Panc1 (cell line): ENCODE measurements around the gene CANT1. TPM values are rescaled to one million over a fixed set of nuclear protein-coding genes. Genes with fewer than 3 reads are reported as not detected.

Experiments
- ATAC-seq: fragments of 200-7000 bp; cut with Tn5 transposase; 2 replicates; pipeline ENCODE4 v1.9.1; 2020; ENCODE audit warnings: mild to moderate bottlenecking, moderate library complexity
- BruUV-seq: library from RNA; stranded (reverse); fragments of 400-500 nt; replicated peaks from 2 replicates; lab custom pipeline; 2021; lab: Mats Ljungman, UMichigan
- CTCF ChIA-PET: fragments of 300-600 bp; sonication (Branson Sonifier 250); formaldehyde crosslinking; loops from one replicate; lab custom pipeline; 2022; ENCODE audit warnings: antibody characterized with exemption; lab: Charles Lee
- POLR2A ChIA-PET: fragments of 300-600 bp; sonication (Branson Sonifier 250); formaldehyde crosslinking; loops from one replicate; lab custom pipeline; 2022; ENCODE audit warnings: antibody characterized with exemption; lab: Charles Lee
- DNase-seq: peaks from one replicate; pipeline ENCODE4 v3.0.0-alpha.2; 2010; ENCODE audit warnings: low read depth, low spot score
- H3K27ac ChIP-seq: 2 replicates; pipeline ENCODE4 v1.5.1; 2011; ENCODE audit warnings: mild to moderate bottlenecking, low read length, inconsistent platforms
- H3K27me3 ChIP-seq: fragments of 200-500 bp; sonication (Bioruptor generic); 2 replicates; pipeline ENCODE4 v1.6.0; 2014; ENCODE audit warnings: low read length, inconsistent platforms; ENCODE audit not compliant: control insufficient read depth, insufficient read depth
- H3K36me3 ChIP-seq: fragments of 200-500 bp; sonication (Bioruptor generic); 2 replicates; pipeline ENCODE4 v1.5.1; 2014; ENCODE audit warnings: inconsistent platforms, mild to moderate bottlenecking, low read length, moderate library complexity; ENCODE audit not compliant: control insufficient read depth, insufficient read depth
- H3K4me1 ChIP-seq: 2 replicates; pipeline ENCODE4 v1.5.1; 2011; ENCODE audit warnings: inconsistent platforms, mild to moderate bottlenecking, low read length, moderate library complexity; ENCODE audit not compliant: control insufficient read depth, insufficient read depth
- H3K4me3 ChIP-seq, 2 experiments: 2 replicates each; pipeline ENCODE4 v1.5.1; 2011 to 2012; ENCODE audit warnings: low read depth in 2 of 2, low read length in 2 of 2, mild to moderate bottlenecking in 2 of 2, inconsistent platforms in 1 of 2, moderate library complexity in 1 of 2
- H3K9me3 ChIP-seq: fragments of 200-500 bp; sonication (Bioruptor generic); 2 replicates; pipeline ENCODE4 v1.5.1; 2014; ENCODE audit warnings: low read depth, mild to moderate bottlenecking, inconsistent platforms, low read length, moderate library complexity; ENCODE audit not compliant: control insufficient read depth, insufficient read depth
- CTCF ChIP-seq: fragments of 450-650 bp; IDR thresholded peaks from 2 replicates; pipeline ENCODE4 v1.5.1; 2017; ENCODE audit warnings: mild to moderate bottlenecking
- POLR2AphosphoS5 ChIP-seq: IDR thresholded peaks from 2 replicates; pipeline ENCODE4 v1.6.1; 2012; ENCODE audit warnings: mild to moderate bottlenecking, low read depth, low read length, moderate library complexity
- REST ChIP-seq, 2 experiments: IDR thresholded peaks; 2 replicates each; pipeline ENCODE4 v1.6.1; 2011 to 2012; ENCODE audit warnings: low read depth in 2 of 2, control low read depth in 1 of 2, low read length in 1 of 2, mild to moderate bottlenecking in 1 of 2, moderate library complexity in 1 of 2; ENCODE audit not compliant: insufficient read depth in 1 of 2
- SIN3A ChIP-seq: IDR thresholded peaks from 2 replicates; pipeline ENCODE4 v1.6.1; 2012; ENCODE audit warnings: low read depth, mild to moderate bottlenecking, low read length, moderate library complexity, borderline replicate concordance; ENCODE audit not compliant: insufficient read depth
- TCF7L2 ChIP-seq: IDR thresholded peaks from 2 replicates; pipeline ENCODE4 v1.6.1; 2011; ENCODE audit warnings: mild to moderate bottlenecking, low read depth, low read length, inconsistent platforms
- in situ Hi-C: cut with HindIII; loops from 2 replicates; pipeline ENCODE4 v1.10.0; 2016; ENCODE audit warnings: low sequenced_read_pairs, low pct_unique_long_range_greater_than_20kb
- intact Hi-C: fragments of 100-400 bp; cut with micrococcal nuclease; formaldehyde crosslinking; loops from one replicate; pipeline ENCODE4 v1.10.0; 2022; ENCODE audit not compliant: unreplicated experiment
- total RNA-seq: library from RNA; stranded (reverse); gene quantifications from one replicate; pipeline ENCODE4 v1.2.1, GENCODE V29; 2021; ENCODE audit not compliant: unreplicated experiment

Gene CANT1
- total RNA-seq, 1 experiment from 2014 or later = 160 TPM

- no peak overlapping the region for H3K27ac ChIP-seq
- no peaks in the 10 kb centered on the region for H3K4me1 ChIP-seq
- H3K4me3 ChIP-seq = no peak overlapping the region
- POLR2A ChIA-PET = interaction anchor here (0.6 kb wide), 1 partner anchor 8 kb away, joined by 7 read pairs; no protein-coding TSS in a partner anchor
- H3K27me3 ChIP-seq = no peaks in the 10 kb centered on the region; the same call in 1 of the 2 replicates
- DNase-seq = no peak
- ATAC-seq = peak; percentile 89
- intact Hi-C loops = no loop called here
- in situ Hi-C loops = no loop called here
- H3K9me3 ChIP-seq = no peaks in the 10 kb centered on the region
- TF ChIP-seq SIN3A = no peak
- TF ChIP-seq TCF7L2 = no peak
- TF ChIP-seq REST (IDR thresholded peaks at IDR 0.05; ENCODE audit: insufficient read depth in 1 of 2, low read depth in 2 of 2, low read length in 1 of 2) = no peak
- peak; percentile 99 for TF ChIP-seq CTCF
- no peak for TF ChIP-seq POLR2AphosphoS5
- no TSS peak for BruUV-seq
- H3K36me3 ChIP-seq = no peaks in the 10 kb centered on the region
- CTCF ChIA-PET = interaction anchor here (0.5 to 2.0 kb wide), 14 partner anchors 10 to 881 kb away, joined by 3 to 11 read pairs (median 4); no protein-coding TSS in a partner anchor
Observed at GRCh38 chr17:79045842-79046196, 36.3 kb upstream of the CANT1 start.

- Histone ChIP-seq H3K9me3 (no peaks in the 10 kb centered on the region), H3K27ac (no peak overlapping the region), H3K27me3 (no peaks in the 10 kb centered on the region; the same call in 1 of the 2 replicates), H3K4me3 (no peak overlapping the region), H3K36me3 (no peaks in the 10 kb centered on the region), H3K4me1 (no peaks in the 10 kb centered on the region)
- in situ Hi-C loops = no loop called here
- intact Hi-C loops = no loop called here
- POLR2A ChIA-PET = interaction anchor here (0.6 kb wide), 1 partner anchor 9 kb away, joined by 7 read pairs; no protein-coding TSS in a partner anchor
- BruUV-seq = no TSS peak
- TF ChIP-seq SIN3A = no peak
- TF ChIP-seq POLR2AphosphoS5 = no peak
- no peak for TF ChIP-seq CTCF
- TF ChIP-seq REST (IDR thresholded peaks at IDR 0.05; ENCODE audit: insufficient read depth in 1 of 2, low read depth in 2 of 2, low read length in 1 of 2) = no peak
- no peak for TF ChIP-seq TCF7L2
- DNase-seq (no peak), ATAC-seq (no peak)
- CTCF ChIA-PET = interaction anchor here (0.5 to 2.0 kb wide), 16 partner anchors 9 to 881 kb away, joined by 3 to 11 read pairs (median 4); no protein-coding TSS in a partner anchor
Observed at GRCh38 chr17:79045001-79045729, 35.6 kb upstream of the CANT1 start.
